B cell (primary cell): ENCODE results near the gene CTTNBP2NL. TPM values are rescaled to one million over a fixed set of nuclear protein-coding genes. Genes with fewer than 3 reads are reported as not detected.

Experiments used
- ATAC-seq: fragments of 200-7000 bp; cut with Tn5 transposase; one replicate; pipeline ENCODE4 v1.10.0; 2021; ENCODE audit warnings: low read depth, mild to moderate bottlenecking, moderate number of reproducible peaks, moderate library complexity
- CTCF ChIA-PET: fragments of 350-600 bp; sonication (Branson Sonifier 250); formaldehyde crosslinking; loops from one replicate; lab custom pipeline; 2021; ENCODE audit warnings: antibody characterized with exemption, inconsistent platforms; lab: Charles Lee
- POLR2A ChIA-PET: fragments of 350-600 bp; sonication (Branson Sonifier 250); formaldehyde crosslinking; loops from one replicate; lab custom pipeline; 2021; ENCODE audit warnings: antibody characterized with exemption; lab: Charles Lee
- DNase-seq: peaks from one replicate; pipeline ENCODE4 v3.0.0; 2013
- H2AFZ ChIP-seq: 2 replicates; pipeline ENCODE4 v1.6.1; 2012; ENCODE audit warnings: mild to moderate bottlenecking, low read depth, low read length; ENCODE audit not compliant: insufficient read depth, poor library complexity, severe bottlenecking
- H3K27ac ChIP-seq, 2 donors: 1 replicate in 1 of 2; 2 replicates in 1 of 2; pipeline ENCODE4 v1.5.1; 2012 to 2013; ENCODE audit warnings: low read length in 2 of 2, mild to moderate bottlenecking in 2 of 2, moderate library complexity in 1 of 2
- H3K27me3 ChIP-seq, 4 experiments: fragments of 200-600 bp in 1 of 4; sonication (generic) in 1 of 4; replicated peaks in 1 of 4; 1 replicate in 2 of 4; 2 replicates in 2 of 4; pipeline versions ENCODE4 v1.6.1 to v1.7.0; 2013 to 2016; ENCODE audit warnings: low read length in 3 of 4, mild to moderate bottlenecking in 2 of 4, mixed read lengths in 1 of 4, moderate library complexity in 1 of 4; ENCODE audit not compliant: insufficient read depth in 4 of 4, control insufficient read depth in 3 of 4; ENCODE audit errors: control extremely low read depth in 1 of 4
- H3K36me3 ChIP-seq, 2 experiments: replicated peaks in 1 of 2; 1 replicate in 1 of 2; 2 replicates in 1 of 2; pipeline versions ENCODE4 v1.6.1 to v1.7.1; 2013; ENCODE audit warnings: low read length in 1 of 2; ENCODE audit not compliant: insufficient read depth in 2 of 2, control insufficient read depth in 1 of 2; ENCODE audit errors: control extremely low read depth in 1 of 2, extremely low read depth in 1 of 2
- H3K4me1 ChIP-seq, 2 donors: fragments of 200-600 bp in 1 of 2; sonication (generic) in 1 of 2; 1 replicate in 1 of 2; 2 replicates in 1 of 2; pipeline versions ENCODE4 v1.5.1 to v1.6.1; 2013 to 2017; ENCODE audit warnings: low read length in 2 of 2; ENCODE audit not compliant: control insufficient read depth in 2 of 2, insufficient read depth in 2 of 2
- H3K4me2 ChIP-seq: replicated peaks from 2 replicates; pipeline ENCODE3; 2012; ENCODE audit warnings: mild to moderate bottlenecking, low read depth, low read length; ENCODE audit not compliant: poor library complexity, severe bottlenecking
- H3K4me3 ChIP-seq, 5 experiments: fragments of 200-600 bp in 1 of 5; sonication (generic) in 1 of 5; 1 replicate in 3 of 5; 2 replicates in 2 of 5; pipeline versions ENCODE4 v1.5.1 to v1.7.0; 2011 to 2016; ENCODE audit warnings: low read length in 4 of 5, mild to moderate bottlenecking in 4 of 5, low read depth in 2 of 5, control low read depth in 1 of 5, moderate library complexity in 1 of 5; ENCODE audit not compliant: insufficient read depth in 1 of 5; ENCODE audit errors: control extremely low read depth in 1 of 5, extremely low read depth in 1 of 5
- H3K79me2 ChIP-seq: fragments of 200-600 bp; sonication (generic); one replicate; pipeline ENCODE4 v1.6.0; 2016; ENCODE audit warnings: low read length; ENCODE audit not compliant: control insufficient read depth, insufficient read depth
- H3K9ac ChIP-seq: fragments of 200-600 bp; sonication (generic); 2 replicates; pipeline ENCODE4 v1.6.1; 2017; ENCODE audit warnings: mild to moderate bottlenecking, low read length, moderate library complexity
- H3K9me3 ChIP-seq, 3 donors: one replicate each; pipeline versions ENCODE4 v1.6.1 to v1.7.1; 2013; ENCODE audit warnings: low read length in 2 of 3; ENCODE audit not compliant: control insufficient read depth in 2 of 3, insufficient read depth in 1 of 3; ENCODE audit errors: control extremely low read depth in 1 of 3
- H4K20me1 ChIP-seq: 2 replicates; pipeline ENCODE4 v1.6.0; 2012; ENCODE audit warnings: mild to moderate bottlenecking, low read length; ENCODE audit not compliant: insufficient read depth, control insufficient read depth, poor library complexity, severe bottlenecking
- H3K27ac Mint-ChIP-seq: one replicate; pipeline ENCODE4 v1.8.0; 2021; ENCODE audit warnings: mixed read lengths
- H3K27me3 Mint-ChIP-seq: one replicate; pipeline ENCODE4 v1.8.0; 2021; ENCODE audit warnings: mixed read lengths
- H3K4me1 Mint-ChIP-seq: one replicate; pipeline ENCODE4 v1.8.0; 2021; ENCODE audit warnings: mixed read lengths
- H3K4me3 Mint-ChIP-seq: one replicate; pipeline ENCODE4 v1.8.0; 2021; ENCODE audit warnings: mixed read lengths
- H3K9me3 Mint-ChIP-seq: one replicate; pipeline ENCODE4 v1.8.0; 2022; ENCODE audit warnings: mixed read lengths; ENCODE audit not compliant: insufficient read depth
- CTCF ChIP-seq: fragments of 200-600 bp; IDR thresholded peaks from one replicate; pipeline ENCODE4 v1.8.0; 2022; ENCODE audit warnings: antibody characterized with exemption, mild to moderate bottlenecking
- EZH2 ChIP-seq: IDR thresholded peaks from 2 replicates; pipeline ENCODE4 v1.6.1; 2012; ENCODE audit warnings: borderline replicate concordance, low read depth, mild to moderate bottlenecking, moderate library complexity, low read length; ENCODE audit not compliant: insufficient read depth, poor library complexity, severe bottlenecking
- WGBS: methylation state at CpG from one replicate; pipeline ENCODE4 v1.1.5; 2013; ENCODE audit warnings: missing lambda C conversion rate; ENCODE audit not compliant: insufficient coverage; 5-methylcytosine and 5-hydroxymethylcytosine counted together
- intact Hi-C: fragments of 100-400 bp; cut with micrococcal nuclease; formaldehyde crosslinking; loops from one replicate; pipeline ENCODE4 v1.10.0; 2022
- polyA plus RNA-seq: library from polyadenylated mRNA; depleted of rRNA; stranded (reverse); fragments of >200 nt; gene quantifications from 2 replicates; pipeline ENCODE4 v1.2.3, GENCODE V29; 2012
- total RNA-seq, 2 donors: library from RNA; stranded (reverse); fragments of 120-200 nt in 1 of 2; gene quantifications; 1 replicate in 1 of 2; 2 replicates in 1 of 2; pipeline versions ENCODE4 v1.2.3 to v1.2.4, GENCODE V29; 2013 to 2022

CTTNBP2NL gene
- total and polyA plus RNA-seq, 2 donors (not counting 1 experiment from before 2014, with no cell fraction given), result 0.46 to 28.9 TPM

- Histone ChIP-seq H3K9me3 (no peaks in the 10 kb centered on the region), H3K4me1 (no peaks in the 10 kb centered on the region), H3K27ac (no peak overlapping the region), H3K4me2 (no peak overlapping the region), H4K20me1 (no peaks in the 10 kb centered on the region), H3K4me3 (no peak overlapping the region), H3K79me2 (no peaks in the 10 kb centered on the region), H3K36me3 (no peaks in the 10 kb centered on the region), H2AFZ (no peak overlapping the region), H3K27me3 (no peaks in the 10 kb centered on the region), H3K9ac (no peak overlapping the region)
- no peak overlapping the region for H3K27ac Mint-ChIP-seq
- DNase-seq (no peak), ATAC-seq (no peak)
- POLR2A ChIA-PET, result no interaction called here
- H3K4me3 Mint-ChIP-seq, result no peak overlapping the region
- no peaks in the 10 kb centered on the region for H3K9me3 Mint-ChIP-seq
- peaks cover 25% of the 10 kb centered on the region for H3K27me3 Mint-ChIP-seq
- CTCF ChIA-PET, result interaction anchor here (0.6 to 1.2 kb wide), 2 partner anchors 12 to 13 kb away, joined by 3 read pairs; no protein-coding TSS in a partner anchor
- intact Hi-C loops, result no loop called here
- WGBS, result no CpG with 5 or more reads among the region's 1 CpG
- no peaks in the 10 kb centered on the region for H3K4me1 Mint-ChIP-seq
- no peak for TF ChIP-seq CTCF
Measured at GRCh38 chr1:112453876-112454275, 57.9 kb downstream of the CTTNBP2NL start.

- ChIA-PET CTCF (interaction anchor here (0.6 kb wide), 1 partner anchor 12 kb away, joined by 3 read pairs; no protein-coding TSS in a partner anchor), POLR2A (no interaction called here)
- Mint-ChIP-seq H3K27me3 (peaks cover 25% of the 10 kb centered on the region), H3K4me3 (no peak overlapping the region), H3K4me1 (no peaks in the 10 kb centered on the region), H3K9me3 (no peaks in the 10 kb centered on the region), H3K27ac (no peak overlapping the region)
- H3K36me3 ChIP-seq, result no peaks in the 10 kb centered on the region
- no peaks in the 10 kb centered on the region for H4K20me1 ChIP-seq
- H2AFZ ChIP-seq, result no peak overlapping the region
- no peak overlapping the region for H3K9ac ChIP-seq
- no peak overlapping the region for H3K27ac ChIP-seq
- H3K4me3 ChIP-seq, result no peak overlapping the region
- no peaks in the 10 kb centered on the region for H3K79me2 ChIP-seq
- H3K27me3 ChIP-seq, result peaks cover 0 to 2% (median under 1%) of the 10 kb centered on the region in 4 experiments
- no peak overlapping the region for H3K4me2 ChIP-seq
- TF ChIP-seq CTCF, result no peak
- TF ChIP-seq EZH2, result no peak
- intact Hi-C loops, result no loop called here
- no peaks in the 10 kb centered on the region for H3K9me3 ChIP-seq
- no peak for DNase-seq
- H3K4me1 ChIP-seq, result no peaks in the 10 kb centered on the region
- ATAC-seq, result no peak
- 100% methylated on average over 3 of the region's 3 CpGs for WGBS
Measured at GRCh38 chr1:112454316-112454715, 58.3 kb downstream of the CTTNBP2NL start.
